HG03103 (cell line): ENCODE results near the gene LCP2.
"Not testable (repeated sequence)": the region's sequence is repeated elsewhere in the genome, so short reads cannot be mapped to it uniquely, and the experiment has no call there.

Experiments used
- ATAC-seq: cut with Tn5 transposase; IDR thresholded peaks from one replicate; pipeline ENCODE4 v1.9.1; 2021; ENCODE audit warnings: low read depth; ENCODE audit not compliant: unreplicated experiment

Gene LCP2

GRCh38 chr5:170252720-170253350, 44.7 kb downstream of the LCP2 start:
- ATAC-seq, result no peak

GRCh38 chr5:170252109-170252508, 45.5 kb downstream of the LCP2 start:
- ATAC-seq, result no peak

- no peak for ATAC-seq
Observed at GRCh38 chr5:170251462-170251861, 46.1 kb downstream of the LCP2 start.

- no peak for ATAC-seq
Observed at GRCh38 chr5:170250810-170251317, 46.7 kb downstream of the LCP2 start.

- ATAC-seq, result no peak
Observed at GRCh38 chr5:170249355-170249754, 48.2 kb downstream of the LCP2 start.

- ATAC-seq, result not testable (repeated sequence)
Observed at GRCh38 chr5:170248931-170249227, 48.7 kb downstream of the LCP2 start.

- no peak for ATAC-seq
Observed at GRCh38 chr5:170248172-170248930, 49.2 kb downstream of the LCP2 start.

- ATAC-seq, result no peak
Observed at GRCh38 chr5:170247363-170247762, 50.2 kb downstream of the LCP2 start.

GRCh38 chr5:170246126-170246870, 51.3 kb downstream of the LCP2 start:
- ATAC-seq, result no peak

- ATAC-seq, result not testable (repeated sequence)
Observed at GRCh38 chr5:170245436-170245835, 52.1 kb downstream of the LCP2 start.

GRCh38 chr5:170238456-170239196, 59.0 kb downstream of the LCP2 start:
- ATAC-seq, result no peak

- no peak for ATAC-seq
Observed at GRCh38 chr5:170235876-170236864, 61.4 kb downstream of the LCP2 start.

- no peak for ATAC-seq
Observed at GRCh38 chr5:170233358-170233892, 64.2 kb downstream of the LCP2 start.

GRCh38 chr5:170232786-170233185, 64.8 kb downstream of the LCP2 start, which contains the start of gene C5orf58:
TSS of gene C5orf58 (plus strand) at chr5:170232985. CDS start at chr5:170234977, 1,992 bp downstream.
- ATAC-seq, result no peak

- ATAC-seq, result no peak
Observed at GRCh38 chr5:170228762-170229435, 68.7 kb downstream of the LCP2 start.

- ATAC-seq, result no peak
Observed at GRCh38 chr5:170226661-170227060, 70.9 kb downstream of the LCP2 start.

- no peak for ATAC-seq
Observed at GRCh38 chr5:170226129-170226615, 71.4 kb downstream of the LCP2 start.

GRCh38 chr5:170225326-170226128, 72.0 kb downstream of the LCP2 start:
- no peak for ATAC-seq
